Omental fat pad (tissue), 4 donors: ENCODE data around the gene CCDC174. TPM values are rescaled to one million over a fixed set of nuclear protein-coding genes. Genes with fewer than 3 reads are reported as not detected.

ENCODE experiments used
- ATAC-seq: fragments of 150-250 bp; one replicate; pipeline ENCODE4 v1.9.1; 2016; ENCODE audit warnings: mild to moderate bottlenecking, moderate library complexity; ENCODE audit not compliant: low FRiP score
- DNase-seq: peaks from one replicate; pipeline ENCODE4 v3.0.0-alpha.2; 2019; ENCODE audit warnings: low spot score
- CTCF ChIP-seq, 3 donors: fragments of 450-650 bp; IDR thresholded peaks; one replicate each; pipeline ENCODE4 v1.5.1; 2016 to 2017; ENCODE audit warnings: antibody characterized with exemption in 3 of 3, mild to moderate bottlenecking in 3 of 3, moderate library complexity in 2 of 3
- total RNA-seq, 4 donors: library from RNA; depleted of rRNA; stranded (reverse); fragments of >200 nt; gene quantifications; one replicate each; pipeline ENCODE4 v1.1.0, GENCODE V29; 2016

CCDC174 gene
- 10 to 100 TPM; 11.0 to 28.1 (median 16.2) TPM for total RNA-seq

- DNase-seq (peak; percentile 89), ATAC-seq (peak; percentile 99)
- TF ChIP-seq CTCF (IDR thresholded peaks at IDR 0.05) = no peak
These were observed at the start of gene CCDC174 for GRCh38 chr3:14651440-14652251. Gene CCDC174, plus strand, starts transcription at chr3:14651762. Its CDS starts 75 bp downstream, at chr3:14651837.

GRCh38 chr3:14602006-14602803 is 49.4 kb upstream of the CCDC174 start:
- no peak for ATAC-seq
- TF ChIP-seq CTCF (IDR thresholded peaks at IDR 0.05) = no peak
- DNase-seq = no peak

GRCh38 chr3:14602804-14603644 is 48.5 kb upstream of the CCDC174 start:
- ATAC-seq = peak; percentile 55
- TF ChIP-seq CTCF (IDR thresholded peaks at IDR 0.05) = no peak
- DNase-seq = no peak

DNA sequence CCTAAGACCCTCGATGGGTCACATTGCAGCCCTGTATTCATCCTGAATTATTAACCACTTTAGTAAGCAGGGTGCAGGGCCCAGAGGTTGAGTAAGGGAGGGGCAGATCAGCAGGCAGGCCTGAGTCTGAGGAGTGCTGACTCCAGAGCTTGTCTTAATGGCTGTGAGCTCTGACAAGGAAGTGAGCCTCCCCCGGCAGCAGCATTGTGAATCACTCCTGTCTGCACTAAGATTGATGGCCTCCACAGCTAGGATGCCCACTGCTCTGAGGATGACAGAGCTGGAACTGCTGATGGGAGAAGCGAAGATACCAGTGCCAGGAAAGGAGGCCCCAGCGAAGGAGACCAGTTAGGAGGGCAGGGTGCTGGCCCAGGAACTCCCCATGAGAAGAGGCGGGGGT is 46.5 kb upstream of the CCDC174 start:
- no peak for TF ChIP-seq CTCF (IDR thresholded peaks at IDR 0.05)
- ATAC-seq (no peak), DNase-seq (no peak)

GRCh38 chr3:14605744-14606143 is 45.8 kb upstream of the CCDC174 start:
- ATAC-seq = no peak
- no peak for TF ChIP-seq CTCF (IDR thresholded peaks at IDR 0.05)
- DNase-seq = no peak

GRCh38 chr3:14606669-14607339 is 44.8 kb upstream of the CCDC174 start:
- ATAC-seq = no peak
- no peak for TF ChIP-seq CTCF (IDR thresholded peaks at IDR 0.05)
- DNase-seq = no peak
